Fibroblast of lung (primary cell): ENCODE measurements around the gene RNASE13. TPM values are rescaled to one million over a fixed set of nuclear protein-coding genes. Genes with fewer than 3 reads are reported as not detected.
A peak's percentile ranks its signal among the peaks of the same experiment; 100 is the strongest.

ENCODE experiments used
- DNase-seq, 2 donors: peaks; one replicate each; pipeline versions ENCODE4 v3.0.0 to v3.0.0-alpha.2; 2010; ENCODE audit warnings: low read depth in 2 of 2
- H2AFZ ChIP-seq: 2 replicates; pipeline ENCODE4 v1.5.1; 2012; ENCODE audit warnings: low read length, control low read depth, inconsistent platforms
- H3K27ac ChIP-seq: 2 replicates; pipeline ENCODE4 v1.5.1; 2011; ENCODE audit warnings: low read length, control low read depth; ENCODE audit not compliant: insufficient read depth
- H3K27me3 ChIP-seq: 2 replicates; pipeline ENCODE4 v1.5.1; 2011; ENCODE audit warnings: mild to moderate bottlenecking, low read length; ENCODE audit not compliant: control insufficient read depth, insufficient read depth
- H3K36me3 ChIP-seq: 2 replicates; pipeline ENCODE4 v1.5.1; 2011; ENCODE audit warnings: low read length; ENCODE audit not compliant: control insufficient read depth, insufficient read depth
- H3K4me1 ChIP-seq: 2 replicates; pipeline ENCODE4 v1.5.1; 2011; ENCODE audit warnings: low read length; ENCODE audit not compliant: control insufficient read depth, insufficient read depth; ENCODE audit errors: extremely low read depth
- H3K4me2 ChIP-seq: 2 replicates; pipeline ENCODE4 v1.5.1; 2011; ENCODE audit warnings: low read length, control low read depth; ENCODE audit not compliant: insufficient read depth; ENCODE audit errors: extremely low read depth
- H3K4me3 ChIP-seq, 4 experiments: fragments of 200-600 bp in 1 of 4; sonication (generic) in 1 of 4; replicated peaks in 1 of 4; 2 replicates each; pipeline ENCODE4 v1.5.1; 2011 to 2016; ENCODE audit warnings: low read length in 4 of 4, low read depth in 3 of 4, mild to moderate bottlenecking in 3 of 4, control low read depth in 2 of 4, inconsistent platforms in 1 of 4, mixed read lengths in 1 of 4; ENCODE audit not compliant: insufficient read depth in 1 of 4; ENCODE audit errors: control extremely low read depth in 1 of 4
- H3K79me2 ChIP-seq: 2 replicates; pipeline ENCODE4 v1.5.1; 2012; ENCODE audit warnings: mild to moderate bottlenecking, low read length, inconsistent platforms; ENCODE audit not compliant: control insufficient read depth, insufficient read depth
- H3K9ac ChIP-seq: 2 replicates; pipeline ENCODE4 v1.5.1; 2011; ENCODE audit warnings: mild to moderate bottlenecking, low read length, control low read depth; ENCODE audit not compliant: insufficient read depth
- H3K9me3 ChIP-seq: 2 replicates; pipeline ENCODE4 v1.5.1; 2012; ENCODE audit warnings: low read depth, low read length; ENCODE audit not compliant: control insufficient read depth, insufficient read depth
- H4K20me1 ChIP-seq: 2 replicates; pipeline ENCODE4 v1.5.1; 2011; ENCODE audit warnings: low read length; ENCODE audit not compliant: control insufficient read depth, insufficient read depth; ENCODE audit errors: extremely low read depth
- CTCF ChIP-seq, 2 donors: IDR thresholded peaks in 1 of 2; conservative IDR thresholded peaks in 1 of 2; 1 replicate in 1 of 2; 2 replicates in 1 of 2; pipeline ENCODE4 v1.5.1; 2011 to 2012; ENCODE audit warnings: low read length in 2 of 2, control low read depth in 1 of 2, inconsistent platforms in 1 of 2, low read depth in 1 of 2, mild to moderate bottlenecking in 1 of 2
- EZH2 ChIP-seq: IDR thresholded peaks from 2 replicates; pipeline ENCODE4 v1.5.1; 2012; ENCODE audit warnings: low read length, control low read depth, mild to moderate bottlenecking; ENCODE audit errors: missing control alignments
- polyA plus RNA-seq, 2 donors: library from polyadenylated mRNA; depleted of rRNA in 1 of 2; stranded (reverse) in 1 of 2; unstranded in 1 of 2; fragments of >200 nt; gene quantifications; 2 replicates each; pipeline ENCODE4 v1.2.1, GENCODE V29; 2011 to 2012; ENCODE audit warnings: missing spikeins in 1 of 2
- total RNA-seq: library from RNA; depleted of rRNA; stranded (reverse); fragments of >200 nt; gene quantifications from 2 replicates; pipeline ENCODE4 v1.2.1, GENCODE V29; 2014

The RNASE13 gene
- total and polyA plus RNA-seq, 2 donors (not counting 1 experiment from before 2014, with no cell fraction given) = not detected

DNA sequence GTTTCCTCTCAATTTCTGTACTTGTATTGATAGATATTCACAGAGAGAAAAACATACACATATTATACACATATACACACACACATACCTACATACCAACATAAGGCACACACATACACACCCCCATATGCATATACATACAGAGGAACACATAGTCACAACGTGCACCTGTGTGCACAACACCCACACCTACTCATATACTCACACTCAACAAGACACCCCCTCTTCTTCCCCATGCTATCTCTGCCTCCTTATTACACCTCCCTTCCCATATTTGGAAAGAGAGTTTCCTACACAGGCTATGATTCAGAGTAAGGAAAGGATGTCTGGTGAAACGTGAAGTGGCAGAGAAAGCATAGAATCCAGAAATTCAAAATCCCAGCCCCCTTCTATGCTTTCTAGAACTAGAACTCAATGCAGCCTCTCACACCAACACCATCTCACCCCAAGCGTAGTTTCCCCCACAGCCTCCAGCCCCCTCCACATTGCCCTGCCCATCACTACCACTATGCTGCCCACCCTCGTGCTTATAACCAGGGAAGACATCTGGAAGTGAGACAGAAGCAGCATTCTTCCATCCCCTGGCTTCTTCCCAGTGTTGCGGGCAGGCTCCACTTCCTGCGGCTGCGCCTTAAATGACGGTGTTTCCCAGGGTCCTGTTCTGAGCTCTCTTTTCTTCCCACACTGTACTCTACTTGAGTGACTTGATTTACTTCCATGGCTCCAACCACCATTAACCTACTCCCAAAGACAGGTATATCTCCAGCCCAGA is 25.4 kb upstream of the RNASE13 start:
- Histone ChIP-seq H3K79me2 (no peaks in the 10 kb centered on the region), H3K9ac (no peak overlapping the region), H3K36me3 (no peaks in the 10 kb centered on the region), H3K4me3 (no peak overlapping the region), H3K4me2 (no peak overlapping the region), H2AFZ (no peak overlapping the region), H3K9me3 (no peaks in the 10 kb centered on the region), H3K4me1 (no peaks in the 10 kb centered on the region), H3K27ac (no peak overlapping the region), H4K20me1 (no peaks in the 10 kb centered on the region), H3K27me3 (peaks cover 8% of the 10 kb centered on the region)
- DNase-seq = peak in 1 of 2 donors; percentile 68
- TF ChIP-seq CTCF (conservative IDR thresholded peaks at IDR 0.05 in 1 of 2, IDR thresholded peaks at IDR 0.05 in 1 of 2; ENCODE audit: low read depth in 1 of 2, low read length in 2 of 2) (no peak), EZH2 (no peak)

GRCh38 chr14:21058903-21059302 is 24.3 kb upstream of the RNASE13 start:
- Histone ChIP-seq H3K4me3 (no peak overlapping the region), H2AFZ (no peak overlapping the region), H3K9ac (no peak overlapping the region), H3K79me2 (no peaks in the 10 kb centered on the region), H3K27ac (no peak overlapping the region), H4K20me1 (no peaks in the 10 kb centered on the region), H3K36me3 (no peaks in the 10 kb centered on the region), H3K27me3 (peaks cover 8% of the 10 kb centered on the region), H3K9me3 (no peaks in the 10 kb centered on the region), H3K4me1 (no peaks in the 10 kb centered on the region), H3K4me2 (no peak overlapping the region)
- TF ChIP-seq EZH2 (no peak), CTCF (conservative IDR thresholded peaks at IDR 0.05 in 1 of 2, IDR thresholded peaks at IDR 0.05 in 1 of 2; ENCODE audit: low read depth in 1 of 2, low read length in 2 of 2) (no peak)
- no peak for DNase-seq

DNA sequence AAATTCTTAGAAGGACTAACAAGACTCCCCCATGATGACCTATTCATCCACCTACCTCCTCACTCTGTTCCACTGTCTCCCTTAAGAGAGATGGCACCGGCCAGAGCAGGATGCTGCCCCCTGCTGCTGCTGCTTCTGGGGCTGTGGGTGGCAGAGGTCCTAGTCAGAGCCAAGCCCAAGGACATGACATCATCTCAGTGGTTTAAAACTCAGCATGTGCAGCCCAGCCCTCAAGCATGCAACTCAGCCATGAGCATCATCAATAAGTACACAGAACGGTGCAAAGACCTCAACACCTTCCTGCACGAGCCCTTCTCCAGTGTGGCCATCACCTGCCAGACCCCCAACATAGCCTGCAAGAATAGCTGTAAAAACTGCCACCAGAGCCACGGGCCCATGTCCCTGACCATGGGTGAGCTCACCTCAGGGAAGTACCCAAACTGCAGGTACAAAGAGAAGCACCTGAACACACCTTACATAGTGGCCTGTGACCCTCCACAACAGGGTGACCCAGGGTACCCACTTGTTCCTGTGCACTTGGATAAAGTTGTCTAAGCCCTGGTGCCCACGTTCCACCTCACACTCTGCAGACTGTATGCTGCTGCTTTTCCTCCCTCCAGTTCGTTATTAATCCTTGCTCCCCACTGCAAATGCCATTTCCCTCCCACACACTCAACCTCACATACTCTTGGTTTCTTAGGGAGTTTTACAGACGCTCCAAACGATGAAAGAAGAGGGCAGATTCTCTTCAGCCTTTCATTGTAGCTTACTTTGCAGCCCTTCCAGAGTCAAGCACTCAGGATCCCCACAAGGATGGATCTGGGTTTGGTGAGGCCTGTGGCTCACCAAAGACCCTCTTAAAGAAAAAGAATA is 23.4 kb upstream of the RNASE13 start, which contains the start of gene RNASE8:
TSS of gene RNASE8 (plus strand) at position 20 of the 873 bp plus-strand sequence. CDS start at position 91, 71 bp downstream.
- Histone ChIP-seq H3K79me2 (no peaks in the 10 kb centered on the region), H3K9ac (no peak within 1 kb of the TSS), H3K36me3 (no peaks in the 10 kb centered on the region), H3K4me3 (no peak within 1 kb of the TSS), H3K27ac (no peak within 1 kb of the TSS), H3K4me2 (no peak within 1 kb of the TSS), H3K9me3 (no peaks in the 10 kb centered on the region), H2AFZ (no peak within 1 kb of the TSS), H3K4me1 (no peaks in the 10 kb centered on the region), H4K20me1 (no peaks in the 10 kb centered on the region), H3K27me3 (peaks cover 8% of the 10 kb centered on the region)
- TF ChIP-seq CTCF (conservative IDR thresholded peaks at IDR 0.05 in 1 of 2, IDR thresholded peaks at IDR 0.05 in 1 of 2; ENCODE audit: low read depth in 1 of 2, low read length in 2 of 2) (peak in 1 of 2 donors; percentile 2), EZH2 (no peak)
- DNase-seq = peak in 1 of 2 donors; percentile 66
